HepG2 (cell line): ENCODE results near the gene SMTNL1. TPM values are rescaled to one million over a fixed set of nuclear protein-coding genes. Genes with fewer than 3 reads are reported as not detected.

Experiments
- ATAC-seq: fragments of 200-7000 bp; cut with Tn5 transposase; 3 replicates; pipeline ENCODE4 v1.9.1; 2020; ENCODE audit warnings: mild to moderate bottlenecking, moderate library complexity
- BruUV-seq: library from RNA; stranded (reverse); fragments of 400-500 nt; replicated peaks from 2 replicates; lab custom pipeline; 2021; lab: Mats Ljungman, UMichigan
- CTCF ChIA-PET: fragments of 300-600 bp; formaldehyde crosslinking; extraction: SDS; loops from one replicate; lab custom pipeline; 2021; ENCODE audit warnings: low total read pairs, inconsistent platforms, low intra/inter-chr PET ratio; lab: Yijun Ruan, JAX
- POLR2A ChIA-PET: fragments of 350-600 bp; sonication (Branson Sonifier 250); formaldehyde crosslinking; loops from one replicate; lab custom pipeline; 2020; ENCODE audit warnings: antibody characterized with exemption, inconsistent platforms; lab: Yijun Ruan, JAX
- DNase-seq: peaks from one replicate; pipeline ENCODE4 v3.0.0-alpha.2; 2015; ENCODE audit warnings: low spot score
- FAIRE-seq: peaks from 3 replicates; lab custom pipeline; 2011; peaks lifted over from hg19 to GRCh38; lab: Jason Lieb, UNC
- H2AFZ ChIP-seq: one replicate; pipeline ENCODE4 v1.6.1; 2011; ENCODE audit warnings: low read length, inconsistent platforms
- H3K27ac ChIP-seq: fragments of 300-600 bp; 3 replicates; pipeline ENCODE4 v1.8.0; 2011; ENCODE audit warnings: mixed run types, mild to moderate bottlenecking, mixed read lengths, low read length, inconsistent platforms; ENCODE audit not compliant: insufficient read depth; ENCODE audit errors: extremely low read length
- H3K27me3 ChIP-seq, 2 experiments: fragments of 200-600 bp in 1 of 2; 2 replicates in 1 of 2; 3 replicates in 1 of 2; pipeline versions ENCODE4 v1.6.0 to v1.8.0; 2011; ENCODE audit warnings: low read length in 2 of 2, mild to moderate bottlenecking in 2 of 2, moderate library complexity in 2 of 2, inconsistent platforms in 1 of 2; ENCODE audit not compliant: insufficient read depth in 2 of 2, control insufficient read depth in 1 of 2
- H3K36me3 ChIP-seq, 2 experiments: fragments of 200-600 bp in 1 of 2; replicated peaks in 1 of 2; 2 replicates in 1 of 2; 3 replicates in 1 of 2; pipeline versions ENCODE4 v1.5.1 to v1.8.0; 2011; ENCODE audit warnings: low read length in 2 of 2, inconsistent platforms in 1 of 2; ENCODE audit not compliant: insufficient read depth in 2 of 2, control insufficient read depth in 1 of 2
- H3K4me1 ChIP-seq: 2 replicates; pipeline ENCODE4 v1.5.1; 2012; ENCODE audit warnings: low read length, inconsistent platforms; ENCODE audit not compliant: insufficient read depth
- H3K4me2 ChIP-seq: 2 replicates; pipeline ENCODE4 v1.6.0; 2011; ENCODE audit warnings: low read depth, low read length, inconsistent platforms
- H3K4me3 ChIP-seq, 3 experiments: fragments of 200-600 bp in 1 of 3; sonication (generic), shearing (Covaris generic) in 1 of 3; replicated peaks in 1 of 3; 2 replicates each; pipeline ENCODE4 v1.5.1; 2011 to 2016; ENCODE audit warnings: low read length in 3 of 3, inconsistent platforms in 2 of 3, low read depth in 2 of 3, mild to moderate bottlenecking in 2 of 3, control low read depth in 1 of 3, mixed read lengths in 1 of 3; ENCODE audit not compliant: insufficient read depth in 1 of 3
- H3K79me2 ChIP-seq: one replicate; pipeline ENCODE4 v1.6.1; 2011; ENCODE audit warnings: low read length, inconsistent platforms; ENCODE audit not compliant: insufficient read depth
- H3K9ac ChIP-seq: 2 replicates; pipeline ENCODE4 v1.6.0; 2011; ENCODE audit warnings: mild to moderate bottlenecking, low read depth, low read length, inconsistent platforms; ENCODE audit not compliant: insufficient read depth
- H3K9me3 ChIP-seq: 2 replicates; pipeline ENCODE4 v1.5.1; 2012; ENCODE audit warnings: mild to moderate bottlenecking, low read length
- H4K20me1 ChIP-seq: 2 replicates; pipeline ENCODE4 v1.6.0; 2011; ENCODE audit warnings: inconsistent platforms, mild to moderate bottlenecking, low read length, moderate library complexity; ENCODE audit not compliant: insufficient read depth
- CAMTA2 ChIP-seq: sonication (generic); formaldehyde crosslinking; IDR thresholded peaks from 2 replicates; pipeline ENCODE4 v1.4.0; 2020; ENCODE audit warnings: mild to moderate bottlenecking, missing genetic modification reagents, borderline replicate concordance
- CSRNP1 ChIP-seq: sonication (generic); formaldehyde crosslinking; IDR thresholded peaks from 2 replicates; pipeline ENCODE4 v1.8.1; 2023; ENCODE audit warnings: mild to moderate bottlenecking, missing genetic modification reagents
- DNMT3B ChIP-seq: conservative IDR thresholded peaks from 2 replicates; pipeline ENCODE4 v1.6.1; 2016; ENCODE audit warnings: missing biosample characterization, control low read depth
- FOXK2 ChIP-seq: fragments of 450-650 bp; IDR thresholded peaks from 2 replicates; pipeline ENCODE4 v1.6.1; 2016
- IKZF4 ChIP-seq: sonication (generic); formaldehyde crosslinking; IDR thresholded peaks from 2 replicates; pipeline ENCODE4 v1.5.1; 2020; ENCODE audit warnings: borderline replicate concordance, mild to moderate bottlenecking, low read depth, missing genetic modification reagents; ENCODE audit errors: not compliant biosample characterization
- IRF2 ChIP-seq: IDR thresholded peaks from 2 replicates; pipeline ENCODE4 v1.6.1; 2018; ENCODE audit warnings: missing genetic modification reagents, missing compliant biosample characterization
- POLR2A ChIP-seq, 2 experiments: IDR thresholded peaks; 2 replicates each; pipeline ENCODE4 v1.6.1; 2011; ENCODE audit warnings: low read depth in 2 of 2, low read length in 2 of 2, mild to moderate bottlenecking in 1 of 2, moderate library complexity in 1 of 2; ENCODE audit not compliant: insufficient read depth in 1 of 2
- SAP130 ChIP-seq: IDR thresholded peaks from 2 replicates; pipeline ENCODE4 v1.6.1; 2016; ENCODE audit warnings: low read depth
- SPEN ChIP-seq: sonication (generic); formaldehyde crosslinking; IDR thresholded peaks from 2 replicates; pipeline ENCODE4 v1.5.1; 2020; ENCODE audit warnings: low read depth, mild to moderate bottlenecking, missing genetic modification reagents
- TGIF2 ChIP-seq: IDR thresholded peaks from 2 replicates; pipeline ENCODE4 v1.6.1; 2016; ENCODE audit warnings: control low read depth, missing compliant biosample characterization
- ZEB1 ChIP-seq: IDR thresholded peaks from 2 replicates; pipeline ENCODE4 v1.6.1; 2012; ENCODE audit warnings: mild to moderate bottlenecking, low read depth, inconsistent platforms; ENCODE audit not compliant: insufficient replicate concordance
- ZFY ChIP-seq: sonication (generic); formaldehyde crosslinking; IDR thresholded peaks from 2 replicates; pipeline ENCODE4 v1.4.0; 2020; ENCODE audit warnings: missing genetic modification reagents
- ZNF235 ChIP-seq: sonication (generic); formaldehyde crosslinking; IDR thresholded peaks from 2 replicates; pipeline ENCODE4 v1.8.1; 2023; ENCODE audit warnings: mild to moderate bottlenecking, missing genetic modification reagents, borderline replicate concordance
- ZNF263 ChIP-seq: sonication (generic); formaldehyde crosslinking; IDR thresholded peaks from 2 replicates; pipeline ENCODE4 v1.4.0; 2020; ENCODE audit warnings: missing genetic modification reagents
- ZSCAN31 ChIP-seq: sonication (generic); formaldehyde crosslinking; IDR thresholded peaks from 2 replicates; pipeline ENCODE4 v1.5.0; 2020; ENCODE audit warnings: low read depth, mild to moderate bottlenecking, missing genetic modification reagents
- WGBS: methylation state at CpG from one replicate; pipeline ENCODE4 v1.1.6; 2017; ENCODE audit warnings: low lambda C conversion rate; 5-methylcytosine and 5-hydroxymethylcytosine counted together
- in situ Hi-C: cut with HindIII; loops from 2 replicates; pipeline ENCODE4 v1.10.0; 2017; ENCODE audit warnings: low pct_unique_long_range_greater_than_20kb; ENCODE audit not compliant: extremely low pct_ligation_motif_present
- intact Hi-C: fragments of 100-400 bp; cut with micrococcal nuclease; formaldehyde crosslinking; loops from one replicate; pipeline ENCODE4 v1.10.0; 2022; ENCODE audit not compliant: unreplicated experiment
- polyA plus RNA-seq, 8 experiments: library from polyadenylated mRNA; depleted of rRNA in 3 of 8; stranded (reverse) in 7 of 8; unstranded in 1 of 8; fragments of >200 nt; fragmentation: Illumina TruSeq in 4 of 8; extraction: Trizol in 4 of 8; gene quantifications; 2 replicates each; pipeline versions ENCODE4 v1.2.1 to v1.2.3, GENCODE V29; 2011 to 2016; ENCODE audit warnings: low read depth in 4 of 8, missing spikeins in 1 of 8, mixed read lengths in 1 of 8; ENCODE audit not compliant: insufficient read depth in 1 of 8
- total RNA-seq, 5 experiments: library from RNA; depleted of rRNA; stranded (reverse); fragments of >200 nt; fragmentation: Illumina TruSeq; extraction: Trizol; gene quantifications; 2 replicates each; pipeline ENCODE4 v1.2.3, GENCODE V29; 2016; ENCODE audit warnings: low read depth in 1 of 5
- TF ChIP-seq, protein P1 (sequence below): sonication (generic); formaldehyde crosslinking; IDR thresholded peaks from 2 replicates; pipeline ENCODE4 v1.8.0; 2022; ENCODE audit warnings: missing genetic modification reagents, low read depth, mild to moderate bottlenecking, borderline replicate concordance
- TF ChIP-seq, protein P2 (sequence below): sonication (generic); formaldehyde crosslinking; conservative IDR thresholded peaks from 2 replicates; pipeline ENCODE4 v1.8.0; 2022; ENCODE audit warnings: mild to moderate bottlenecking, moderate library complexity, missing genetic modification reagents

Gene SMTNL1
- total and polyA plus RNA-seq, 2 of the 13 experiments (the other 11 are each of a cell fraction or from before 2014, with no cell fraction given), result 0.04 TPM; not detected in 1

DNA sequence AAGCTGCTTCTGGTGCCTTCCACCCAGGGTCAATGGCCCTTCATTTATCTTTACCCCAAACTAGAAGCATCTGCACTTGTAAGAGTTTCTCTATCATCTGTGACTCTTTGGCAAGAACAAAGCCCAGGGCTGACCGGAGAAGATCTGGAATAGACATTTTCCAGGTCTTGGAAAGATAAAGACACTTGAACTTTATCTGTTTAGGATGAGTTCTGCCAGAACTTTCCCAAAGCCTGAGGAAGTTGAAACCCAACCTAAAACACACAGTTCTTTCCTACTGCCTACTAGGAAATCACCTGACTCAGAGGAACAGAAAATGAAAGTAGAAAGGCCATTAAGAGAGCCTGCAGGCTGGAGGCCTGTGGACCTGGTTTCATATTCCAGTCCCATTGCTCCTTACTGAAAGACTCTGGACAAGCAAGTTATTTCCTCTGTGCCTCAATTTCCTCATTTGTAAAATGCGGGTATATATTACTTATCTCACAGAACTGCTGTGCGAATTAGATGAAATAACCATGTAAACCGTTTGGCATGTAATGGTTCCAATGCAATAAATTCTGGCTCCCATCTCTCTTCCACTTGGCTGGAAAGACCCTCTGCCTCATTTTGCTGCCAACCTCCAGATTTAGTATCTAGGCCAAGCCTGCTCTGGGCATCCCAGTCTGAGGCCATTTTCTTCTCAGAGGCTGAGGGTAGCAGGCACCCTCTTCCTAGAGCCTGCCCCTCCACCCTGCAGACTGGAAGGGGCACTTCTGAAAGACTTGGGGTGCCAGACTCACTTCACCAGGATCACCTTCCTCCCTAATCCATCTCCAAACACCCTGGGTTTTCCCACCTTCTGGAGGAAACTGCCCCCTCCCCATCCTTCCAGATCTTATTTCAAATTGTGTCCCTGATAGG is 28.9 kb downstream of the SMTNL1 start (continued):
- TF ChIP-seq IRF2 (CRISPR knock-in tag) (peak; percentile 97), SAP130 (CRISPR knock-in tag) (peak; percentile 74), ZNF235 (CRISPR knock-in tag) (no peak), FOXK2 (no peak), IKZF4 (CRISPR knock-in tag) (no peak)
- TF ChIP-seq, protein P1, sequence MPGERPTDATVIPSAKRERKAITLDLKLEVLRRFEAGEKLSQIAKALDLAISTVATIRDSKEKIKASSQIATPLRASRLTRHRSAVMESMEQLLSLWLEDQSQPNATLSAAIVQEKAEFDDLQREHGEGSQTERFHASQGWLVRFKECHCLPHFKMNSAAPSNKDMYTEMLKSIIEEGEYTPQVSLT (CRISPR knock-in tag), result 0 out of 2 replicates have a peak, but pooled peaks have one; percentile 40

GRCh38 chr11:57566905-57567514 is 29.6 kb downstream of the SMTNL1 start:
- intact Hi-C loops, result loop anchor here (1.0 kb wide), 1 partner anchor 110 kb away; no protein-coding TSS in a partner anchor
- POLR2A ChIA-PET, result interaction anchor here (1.4 to 1.9 kb wide), 5 partner anchors 15 to 78 kb away, joined by 3 to 23 read pairs (median 7); partner anchors contain the start of gene SERPING1
- peak overlapping the region; percentile 65 for H3K9ac ChIP-seq
- TF ChIP-seq SPEN (CRISPR knock-in tag) (0 out of 2 replicates have a peak, but pooled peaks have one; percentile 24), TGIF2 (CRISPR knock-in tag) (0 out of 2 replicates have a peak, but pooled peaks have one; percentile 17), CSRNP1 (CRISPR knock-in tag) (0 out of 2 replicates have a peak, but pooled peaks have one; percentile 4), ZFY (0 out of 2 replicates have a peak, but pooled peaks have one; percentile 5), SAP130 (CRISPR knock-in tag) (0 out of 2 replicates have a peak, but pooled peaks have one; percentile 11), POLR2A (IDR thresholded peaks at IDR 0.05; ENCODE audit: insufficient read depth in 1 of 2, low read depth in 2 of 2, low read length in 2 of 2) (no peak), ZNF263 (CRISPR knock-in tag) (0 out of 2 replicates have a peak, but pooled peaks have one; percentile 10), CAMTA2 (no peak), DNMT3B (CRISPR knock-in tag) (0 out of 2 replicates have a peak, but pooled peaks have one; percentile 37), ZEB1 (no peak), ZSCAN31 (CRISPR knock-in tag) (0 out of 2 replicates have a peak, but pooled peaks have one; percentile 56)
- TF ChIP-seq, protein P2, sequence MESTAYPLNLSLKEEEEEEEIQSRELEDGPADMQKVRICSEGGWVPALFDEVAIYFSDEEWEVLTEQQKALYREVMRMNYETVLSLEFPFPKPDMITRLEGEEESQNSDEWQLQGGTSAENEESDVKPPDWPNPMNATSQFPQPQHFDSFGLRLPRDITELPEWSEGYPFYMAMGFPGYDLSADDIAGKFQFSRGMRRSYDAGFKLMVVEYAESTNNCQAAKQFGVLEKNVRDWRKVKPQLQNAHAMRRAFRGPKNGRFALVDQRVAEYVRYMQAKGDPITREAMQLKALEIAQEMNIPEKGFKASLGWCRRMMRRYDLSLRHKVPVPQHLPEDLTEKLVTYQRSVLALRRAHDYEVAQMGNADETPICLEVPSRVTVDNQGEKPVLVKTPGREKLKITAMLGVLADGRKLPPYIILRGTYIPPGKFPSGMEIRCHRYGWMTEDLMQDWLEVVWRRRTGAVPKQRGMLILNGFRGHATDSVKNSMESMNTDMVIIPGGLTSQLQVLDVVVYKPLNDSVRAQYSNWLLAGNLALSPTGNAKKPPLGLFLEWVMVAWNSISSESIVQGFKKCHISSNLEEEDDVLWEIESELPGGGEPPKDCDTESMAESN, result 0 out of 2 replicates have a peak, but pooled peaks have one; percentile 5

More at GRCh38 chr11:57566905-57567514, 29.6 kb downstream of the SMTNL1 start:
- FAIRE-seq, result no peak
- Histone ChIP-seq H3K36me3 (no peaks in the 10 kb centered on the region), H3K27me3 (no peaks in the 10 kb centered on the region; a peak in 1 of 5 replicates), H2AFZ (peak overlapping the region; percentile 95), H4K20me1 (no peaks in the 10 kb centered on the region), H3K79me2 (no peaks in the 10 kb centered on the region), H3K4me2 (peak overlapping the region; percentile 98), H3K9me3 (no peaks in the 10 kb centered on the region), H3K4me1 (peaks cover 24% of the 10 kb centered on the region), H3K4me3 (peak overlapping the region; percentile 82 to 98 (median 84)), H3K27ac (no peak overlapping the region)
- BruUV-seq, result TSS peak; percentile 76
- no peak for DNase-seq
- in situ Hi-C loops, result loop anchor here (5.0 to 10.0 kb wide), 3 partner anchors 75 to 948 kb away; no protein-coding TSS in a partner anchor
- CTCF ChIA-PET, result interaction anchor here (4.5 kb wide), 1 partner anchor 75 kb away, joined by 79 read pairs; no protein-coding TSS in a partner anchor
- no peak for ATAC-seq
- 2% methylated on average over 15 of the region's 15 CpGs for WGBS
